ENCODE results near the gene SPEM3.

The SPEM3 gene

GRCh38 chr17:7416323-7416722, 12.3 kb upstream of the SPEM3 start:
- TF ChIP-seq CTCF (IDR thresholded peaks at IDR 0.05; ENCODE audit: low read depth, low read length), result no peak
- no peak for DNase-seq (ENCODE audit: extremely low read depth, low read depth)

GRCh38 chr17:7417056-7417655, 11.5 kb upstream of the SPEM3 start:
- no peak for TF ChIP-seq CTCF (IDR thresholded peaks at IDR 0.05; ENCODE audit: low read depth, low read length)
- no peak for DNase-seq (ENCODE audit: extremely low read depth, low read depth)

- DNase-seq (ENCODE audit: extremely low read depth, low read depth), result no peak
- TF ChIP-seq CTCF (IDR thresholded peaks at IDR 0.05; ENCODE audit: low read depth, low read length), result no peak
Observed at GRCh38 chr17:7418472-7419152, 10.0 kb upstream of the SPEM3 start.

- TF ChIP-seq CTCF (IDR thresholded peaks at IDR 0.05; ENCODE audit: low read depth, low read length), result no peak
- DNase-seq (ENCODE audit: extremely low read depth, low read depth), result no peak
Observed at GRCh38 chr17:7419819-7420610, 8.6 kb upstream of the SPEM3 start, which contains the start of gene SPEM1. SPEM1 (plus strand) TSS chr17:7420324; CDS start chr17:7420385, 61 bp downstream.

- DNase-seq (ENCODE audit: extremely low read depth, low read depth), result no peak
- no peak for TF ChIP-seq CTCF (IDR thresholded peaks at IDR 0.05; ENCODE audit: low read depth, low read length)
Observed at GRCh38 chr17:7421186-7421585, 7.5 kb upstream of the SPEM3 start.

- no peak for TF ChIP-seq CTCF (IDR thresholded peaks at IDR 0.05; ENCODE audit: low read depth, low read length)
- no peak for DNase-seq (ENCODE audit: extremely low read depth, low read depth)
Observed at GRCh38 chr17:7423679-7424078, 5.0 kb upstream of the SPEM3 start.

- no peak for TF ChIP-seq CTCF (IDR thresholded peaks at IDR 0.05; ENCODE audit: low read depth, low read length)
- DNase-seq (ENCODE audit: extremely low read depth, low read depth), result no peak
Observed at GRCh38 chr17:7425316-7425715, 3.3 kb upstream of the SPEM3 start, which contains the start of gene SPEM2. SPEM2 (plus strand) TSS chr17:7425616; CDS start chr17:7425689, 73 bp downstream.

Data from AG09319 (cell line).